ENCODE measurements around the gene BAIAP3. TPM values are rescaled to one million over a fixed set of nuclear protein-coding genes. Genes with fewer than 3 reads are reported as not detected.

Gene BAIAP3
- total and polyA plus RNA-seq, 2 experiments from 2014 or later = 5.2 to 13.0 TPM

GRCh38 chr16:1299868-1300203 is 33.6 kb upstream of the BAIAP3 start:
- Histone ChIP-seq H3K4me2 (no peak overlapping the region), H3K4me1 (ENCODE audit: insufficient read depth) (peaks cover 21% of the 10 kb centered on the region), H3K36me3 (ENCODE audit: insufficient read depth) (no peaks in the 10 kb centered on the region), H3K27ac (ENCODE audit: low read depth) (no peak overlapping the region), H3K79me2 (replicated peaks; ENCODE audit: insufficient read depth) (no peaks in the 10 kb centered on the region), H4K20me1 (replicated peaks; ENCODE audit: insufficient read depth) (no peaks in the 10 kb centered on the region), H3K4me3 (no peak overlapping the region), H2AFZ (no peak overlapping the region), H3K9me2 (ENCODE audit: insufficient read depth) (no peaks in the 10 kb centered on the region), H3K27me3 (ENCODE audit: insufficient read depth) (no peaks in the 10 kb centered on the region; the same call in 1 of the 2 replicates), H3F3A (replicated peaks; ENCODE audit: low read depth) (peaks cover 13% of the 10 kb centered on the region)
- no peak overlapping the region for H3K4me3 Mint-ChIP-seq
- TF ChIP-seq CREB1 (CRISPR knock-in tag; IDR thresholded peaks at IDR 0.05; ENCODE audit: low read depth) (no peak), REST (IDR thresholded peaks at IDR 0.05; ENCODE audit: unreplicated experiment) (no peak), STAT1 (IDR thresholded peaks at IDR 0.05; ENCODE audit: unreplicated experiment) (no peak), CTCF (conservative IDR thresholded peaks at IDR 0.05; ENCODE audit: low read depth in 2 of 2) (no peak), POLR2AphosphoS5 (IDR thresholded peaks at IDR 0.05; ENCODE audit: low read depth) (no peak), ZNF462 (CRISPR knock-in tag; IDR thresholded peaks at IDR 0.05) (no peak), EZH2 (IDR thresholded peaks at IDR 0.05; ENCODE audit: low read depth, unreplicated experiment) (no peak)
- peaks cover 28% of the 10 kb centered on the region for H3K4me1 Mint-ChIP-seq
- H3K27ac Mint-ChIP-seq = no peak overlapping the region
- ATAC-seq (no peak), DNase-seq (ENCODE audit: low spot score) (no peak)
- no peaks in the 10 kb centered on the region for H3K36me3 Mint-ChIP-seq (ENCODE audit: low read depth)
- no peaks in the 10 kb centered on the region for H3K9me3 Mint-ChIP-seq
- H3K27me3 Mint-ChIP-seq (ENCODE audit: insufficient read depth, low read depth, poor library complexity) = peaks cover 27% of the 10 kb centered on the region

All from GM23338 (cell line).